ENCODE measurements around the gene CD82. TPM values are rescaled to one million over a fixed set of nuclear protein-coding genes. Genes with fewer than 3 reads are reported as not detected.

Gene CD82
- total RNA-seq, 1 experiment from 2014 or later = 8.2 TPM

DNA sequence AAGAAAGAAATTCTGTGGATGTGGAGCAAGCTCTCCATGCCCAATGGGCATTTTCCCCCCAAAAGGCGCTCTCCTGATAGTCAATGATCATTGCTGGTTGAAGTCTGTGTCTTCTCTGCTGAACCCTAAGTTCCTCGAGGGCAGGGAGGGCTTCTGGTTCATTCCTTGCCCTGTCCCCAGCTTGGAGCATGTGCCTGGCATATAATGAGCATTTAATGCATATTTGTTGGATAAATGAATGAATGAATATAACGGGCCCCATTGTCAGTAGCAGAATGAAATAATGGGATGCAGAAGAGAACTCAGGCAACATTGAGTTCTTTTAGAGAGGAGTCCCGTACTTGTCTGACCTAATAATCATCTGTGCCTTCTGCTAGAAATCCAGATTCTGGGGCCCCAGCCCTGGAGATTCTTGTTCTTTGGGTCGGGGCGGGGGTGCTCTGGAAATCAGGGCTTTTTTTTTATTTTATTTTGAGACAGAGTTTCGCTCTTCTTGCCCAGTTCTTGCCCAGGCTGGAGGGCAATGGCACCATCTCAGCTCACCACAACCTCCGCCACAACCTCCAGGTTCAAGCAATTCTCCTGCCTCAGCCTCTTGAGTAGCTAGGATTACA, 64.4 kb downstream of the CD82 start:
- Histone ChIP-seq H3K9me3 (ENCODE audit: low read depth, low read length, poor library complexity, severe bottlenecking) (no peaks in the 10 kb centered on the region), H3K27ac (ENCODE audit: low read depth, low read length, poor library complexity, severe bottlenecking) (no peak overlapping the region), H3K4me3 (ENCODE audit: low read depth, low read length, poor library complexity, severe bottlenecking) (no peak overlapping the region), H3K36me3 (ENCODE audit: insufficient read depth, low read length, poor library complexity, severe bottlenecking) (no peaks in the 10 kb centered on the region), H3K4me1 (ENCODE audit: insufficient read depth, low read length, poor library complexity, severe bottlenecking) (peaks cover 7% of the 10 kb centered on the region), H3K27me3 (replicated peaks; ENCODE audit: insufficient read depth, low read depth, low read length, poor library complexity) (no peaks in the 10 kb centered on the region)
- intact Hi-C loops (cut with micrococcal nuclease; ENCODE audit: unreplicated experiment) = no loop called here
- ChIA-PET POLR2A (ENCODE audit: low non-redundant PET) (no interaction called here), CTCF (no interaction called here)
- no peak for TF ChIP-seq EZH2 (IDR thresholded peaks at IDR 0.05; ENCODE audit: borderline replicate concordance, low read depth, low read length, poor library complexity, severe bottlenecking)
- no peak for TF ChIP-seq CTCF (conservative IDR thresholded peaks at IDR 0.05; ENCODE audit: low read depth, low read length)
- no peak for DNase-seq (ENCODE audit: low spot score)
- BruUV-seq (replicated peaks) = no TSS peak

DNA sequence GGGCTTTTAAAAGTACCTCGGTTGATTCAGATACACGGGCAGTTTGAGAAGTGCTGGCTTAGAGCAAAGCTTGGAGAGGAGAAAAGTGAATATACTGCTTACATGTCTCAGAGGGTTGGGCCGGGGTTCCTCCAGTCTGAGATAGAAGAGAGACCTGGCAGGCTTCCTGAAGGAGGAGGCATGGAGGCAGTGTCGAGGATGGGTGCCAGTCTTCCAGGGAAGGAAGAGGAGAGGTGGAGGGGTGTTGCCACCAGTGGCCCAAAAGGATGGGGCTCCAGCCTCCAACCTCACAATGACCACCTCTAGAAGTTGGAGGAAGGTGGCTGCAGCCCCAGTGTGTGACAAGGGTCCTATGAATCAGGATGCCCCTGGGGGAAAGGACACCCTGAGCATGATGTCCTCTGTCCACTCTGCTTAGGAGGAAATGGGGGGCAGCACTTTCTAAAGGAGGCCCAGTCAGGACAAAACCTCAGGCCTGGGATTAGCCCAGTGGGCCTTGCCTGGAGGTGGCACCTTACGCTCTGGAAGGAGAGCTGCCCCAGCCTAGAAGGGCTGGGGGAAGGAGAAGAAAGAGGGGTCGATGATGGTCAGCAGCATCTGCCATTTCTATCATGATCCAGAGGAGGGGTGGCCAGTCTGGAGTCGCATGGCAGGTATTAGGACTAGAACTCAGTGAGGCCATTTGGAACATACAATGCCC, 65.2 kb downstream of the CD82 start:
- CTCF ChIA-PET = no interaction called here
- POLR2A ChIA-PET (ENCODE audit: low non-redundant PET) = no interaction called here
- H3K4me1 ChIP-seq (ENCODE audit: insufficient read depth, low read length, poor library complexity, severe bottlenecking) = peaks cover 9% of the 10 kb centered on the region
- intact Hi-C loops (cut with micrococcal nuclease; ENCODE audit: unreplicated experiment) = no loop called here
- H3K9me3 ChIP-seq (ENCODE audit: low read depth, low read length, poor library complexity, severe bottlenecking) = no peaks in the 10 kb centered on the region
- no peak for DNase-seq (ENCODE audit: low spot score)
- no peaks in the 10 kb centered on the region for H3K36me3 ChIP-seq (ENCODE audit: insufficient read depth, low read length, poor library complexity, severe bottlenecking)
- no TSS peak for BruUV-seq (replicated peaks)
- TF ChIP-seq EZH2 (IDR thresholded peaks at IDR 0.05; ENCODE audit: borderline replicate concordance, low read depth, low read length, poor library complexity, severe bottlenecking) = no peak
- no peak for TF ChIP-seq CTCF (conservative IDR thresholded peaks at IDR 0.05; ENCODE audit: low read depth, low read length)
- no peaks in the 10 kb centered on the region for H3K27me3 ChIP-seq (replicated peaks; ENCODE audit: insufficient read depth, low read depth, low read length, poor library complexity)
- no peak overlapping the region for H3K27ac ChIP-seq (ENCODE audit: low read depth, low read length, poor library complexity, severe bottlenecking)
- no peak overlapping the region for H3K4me3 ChIP-seq (ENCODE audit: low read depth, low read length, poor library complexity, severe bottlenecking)

DNA sequence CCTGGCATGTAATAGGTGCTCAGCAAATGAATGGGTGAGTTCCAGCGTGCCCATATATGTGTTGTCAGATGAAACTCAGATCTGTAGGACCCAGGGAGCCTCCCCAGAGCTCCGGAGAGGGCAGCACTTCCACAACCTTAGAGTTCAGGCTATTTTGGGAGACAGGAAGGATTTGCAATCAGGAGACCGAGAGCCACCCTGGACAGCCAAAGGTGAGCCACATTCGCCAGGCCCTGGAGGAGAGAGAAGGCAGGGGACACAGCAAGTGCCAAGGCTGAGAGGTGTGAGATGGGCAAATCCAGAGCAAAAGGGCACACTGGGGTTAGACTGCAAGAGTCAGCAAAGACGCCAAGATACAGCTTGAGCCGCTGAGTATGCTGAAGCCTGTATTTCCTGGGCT, 66.4 kb downstream of the CD82 start:
- Histone ChIP-seq H3K4me1 (ENCODE audit: insufficient read depth, low read length, poor library complexity, severe bottlenecking) (peaks cover 9% of the 10 kb centered on the region), H3K27me3 (replicated peaks; ENCODE audit: insufficient read depth, low read depth, low read length, poor library complexity) (no peaks in the 10 kb centered on the region), H3K9me3 (ENCODE audit: low read depth, low read length, poor library complexity, severe bottlenecking) (no peaks in the 10 kb centered on the region), H3K27ac (ENCODE audit: low read depth, low read length, poor library complexity, severe bottlenecking) (no peak overlapping the region), H3K36me3 (ENCODE audit: insufficient read depth, low read length, poor library complexity, severe bottlenecking) (no peaks in the 10 kb centered on the region), H3K4me3 (ENCODE audit: low read depth, low read length, poor library complexity, severe bottlenecking) (no peak overlapping the region)
- ChIA-PET POLR2A (ENCODE audit: low non-redundant PET) (no interaction called here), CTCF (interaction anchor here (0.6 to 1.0 kb wide), 3 partner anchors 11 to 920 kb away, joined by 3 to 10 read pairs (median 6); no protein-coding TSS in a partner anchor)
- TF ChIP-seq EZH2 (IDR thresholded peaks at IDR 0.05; ENCODE audit: borderline replicate concordance, low read depth, low read length, poor library complexity, severe bottlenecking) = no peak
- no peak for TF ChIP-seq CTCF (conservative IDR thresholded peaks at IDR 0.05; ENCODE audit: low read depth, low read length)
- DNase-seq (ENCODE audit: low spot score) = no peak
- no TSS peak for BruUV-seq (replicated peaks)
- intact Hi-C loops (cut with micrococcal nuclease; ENCODE audit: unreplicated experiment) = no loop called here

All from A673 (cell line).